CD14-positive monocyte (primary cell): ENCODE data around the gene ATE1. TPM values are rescaled to one million over a fixed set of nuclear protein-coding genes. Genes with fewer than 3 reads are reported as not detected.

ENCODE experiments used
- DNase-seq, 3 donors: peaks; one replicate each; pipeline ENCODE4 v3.0.0-alpha.2; 2011 to 2022
- H2AFZ ChIP-seq: 2 replicates; pipeline ENCODE4 v1.6.0; 2012; ENCODE audit warnings: mild to moderate bottlenecking, low read depth, low read length, inconsistent platforms; ENCODE audit not compliant: insufficient read depth, poor library complexity, severe bottlenecking
- H3K27ac ChIP-seq, 2 donors: 1 replicate in 1 of 2; 2 replicates in 1 of 2; pipeline ENCODE4 v1.5.1; 2012 to 2013; ENCODE audit warnings: low read length in 2 of 2, control low read depth in 1 of 2, inconsistent platforms in 1 of 2, low read depth in 1 of 2, mild to moderate bottlenecking in 1 of 2
- H3K27me3 ChIP-seq, 2 donors: one replicate each; pipeline versions ENCODE4 v1.6.0 to v1.6.1; 2011 to 2013; ENCODE audit warnings: low read length in 2 of 2; ENCODE audit not compliant: control insufficient read depth in 2 of 2, insufficient read depth in 2 of 2
- H3K36me3 ChIP-seq, 2 donors: replicated peaks in 1 of 2; 1 replicate in 1 of 2; 2 replicates in 1 of 2; pipeline versions ENCODE4 v1.5.1 to v1.6.1; 2012 to 2013; ENCODE audit warnings: low read length in 2 of 2, control low read depth in 1 of 2, inconsistent platforms in 1 of 2, mild to moderate bottlenecking in 1 of 2; ENCODE audit not compliant: insufficient read depth in 2 of 2, control insufficient read depth in 1 of 2
- H3K4me1 ChIP-seq, 2 donors: 1 replicate in 1 of 2; 2 replicates in 1 of 2; pipeline versions ENCODE4 v1.5.1 to v1.6.1; 2012 to 2013; ENCODE audit warnings: low read length in 2 of 2, control low read depth in 1 of 2, inconsistent platforms in 1 of 2, mild to moderate bottlenecking in 1 of 2, moderate library complexity in 1 of 2; ENCODE audit not compliant: insufficient read depth in 2 of 2, control insufficient read depth in 1 of 2
- H3K4me2 ChIP-seq: replicated peaks from 2 replicates; pipeline ENCODE3; 2012; ENCODE audit warnings: low read length, moderate library complexity, mild to moderate bottlenecking; ENCODE audit not compliant: poor library complexity, severe bottlenecking; ENCODE audit errors: extremely low read depth
- H3K4me3 ChIP-seq, 3 experiments: fragments of 200-600 bp in 1 of 3; sonication (generic) in 1 of 3; replicated peaks in 1 of 3; 1 replicate in 2 of 3; 2 replicates in 1 of 3; pipeline ENCODE4 v1.5.1; 2011 to 2013; ENCODE audit warnings: low read length in 3 of 3, mild to moderate bottlenecking in 3 of 3, control low read depth in 2 of 3, low read depth in 2 of 3, inconsistent platforms in 1 of 3, moderate library complexity in 1 of 3
- H3K79me2 ChIP-seq: 2 replicates; pipeline ENCODE4 v1.6.0; 2012; ENCODE audit warnings: mild to moderate bottlenecking, control low read depth, inconsistent platforms, low read length, moderate library complexity; ENCODE audit not compliant: insufficient read depth
- H3K9ac ChIP-seq: 2 replicates; pipeline ENCODE4 v1.6.0; 2017; ENCODE audit warnings: low read length, mild to moderate bottlenecking; ENCODE audit not compliant: insufficient read depth, poor library complexity, severe bottlenecking
- H3K9me3 ChIP-seq, 2 donors: replicated peaks in 1 of 2; 1 replicate in 1 of 2; 2 replicates in 1 of 2; pipeline versions ENCODE4 v1.5.1 to v1.6.1; 2012 to 2013; ENCODE audit warnings: low read length in 2 of 2, control low read depth in 1 of 2; ENCODE audit not compliant: control insufficient read depth in 1 of 2, insufficient read depth in 1 of 2
- H4K20me1 ChIP-seq: 2 replicates; pipeline ENCODE4 v1.6.0; 2012; ENCODE audit warnings: mild to moderate bottlenecking, low read length, control low read depth, moderate library complexity; ENCODE audit not compliant: insufficient read depth
- H3K27ac Mint-ChIP-seq, 7 donors: one replicate each; pipeline ENCODE4 v1.8.0; 2020; ENCODE audit warnings: mild to moderate bottlenecking in 7 of 7, mixed read lengths in 7 of 7, moderate library complexity in 6 of 7, inconsistent platforms in 2 of 7
- H3K27me3 Mint-ChIP-seq, 3 donors: one replicate each; pipeline ENCODE4 v1.8.0; 2021 to 2022; ENCODE audit warnings: low read depth in 3 of 3, mild to moderate bottlenecking in 3 of 3, mixed read lengths in 3 of 3, moderate library complexity in 3 of 3, inconsistent platforms in 1 of 3
- H3K36me3 Mint-ChIP-seq, 2 donors: one replicate each; pipeline ENCODE4 v1.8.0; 2020; ENCODE audit warnings: mixed read lengths in 2 of 2, inconsistent platforms in 1 of 2, mild to moderate bottlenecking in 1 of 2
- H3K4me1 Mint-ChIP-seq: one replicate; pipeline ENCODE4 v1.8.0; 2020; ENCODE audit warnings: mild to moderate bottlenecking, mixed read lengths
- H3K4me3 Mint-ChIP-seq, 2 donors: one replicate each; pipeline ENCODE4 v1.8.0; 2020; ENCODE audit warnings: mild to moderate bottlenecking in 2 of 2, mixed read lengths in 2 of 2, moderate library complexity in 1 of 2
- H3K9me3 Mint-ChIP-seq, 7 donors: one replicate each; pipeline ENCODE4 v1.8.0; 2020 to 2022; ENCODE audit warnings: mixed read lengths in 7 of 7, mild to moderate bottlenecking in 6 of 7, moderate library complexity in 6 of 7, inconsistent platforms in 2 of 7
- CTCF ChIP-seq: fragments of 200-600 bp; IDR thresholded peaks from one replicate; pipeline ENCODE4 v1.8.0; 2022; ENCODE audit warnings: antibody characterized with exemption, mild to moderate bottlenecking
- WGBS: methylation state at CpG from one replicate; pipeline ENCODE4 v1.1.5; 2013; ENCODE audit warnings: missing lambda C conversion rate; ENCODE audit not compliant: insufficient coverage; 5-methylcytosine and 5-hydroxymethylcytosine counted together
- intact Hi-C, 2 donors: fragments of 100-400 bp; cut with micrococcal nuclease; formaldehyde crosslinking; loops; one replicate each; pipeline versions ENCODE4 v1.15.0 to v1.15.1; 2023
- polyA plus RNA-seq, 3 donors: library from polyadenylated mRNA; depleted of rRNA in 1 of 3; unstranded in 2 of 3; stranded (reverse) in 1 of 3; fragments of 300-500 nt in 2 of 3; fragments of >200 nt in 1 of 3; fragmentation: Illumina TruSeq in 2 of 3; gene quantifications; 1 replicate in 2 of 3; 2 replicates in 1 of 3; pipeline ENCODE4 v1.2.3, GENCODE V29; 2012 to 2021

Gene ATE1
- polyA plus RNA-seq, 3 donors = 9.2 to 19.5 (median 15.8) TPM

GRCh38 chr10:121886997-121887622, 40.7 kb downstream of the ATE1 start:
- Mint-ChIP-seq H3K4me3 (no peak overlapping the region), H3K4me1 (no peaks in the 10 kb centered on the region), H3K27me3 (peaks cover 0 to 1% (median 0%) of the 10 kb centered on the region in 3 donors), H3K9me3 (no peaks in the 10 kb centered on the region), H3K36me3 (peaks cover 24 to 38% of the 10 kb centered on the region in 2 donors), H3K27ac (no peak overlapping the region)
- no peak overlapping the region for H3K9ac ChIP-seq
- no peaks in the 10 kb centered on the region for H3K9me3 ChIP-seq
- no peak overlapping the region for H3K4me3 ChIP-seq
- H3K36me3 ChIP-seq = peaks cover 0 to 9% of the 10 kb centered on the region in 2 donors
- H3K4me1 ChIP-seq = no peaks in the 10 kb centered on the region
- H3K4me2 ChIP-seq = no peak overlapping the region
- H3K79me2 ChIP-seq = no peaks in the 10 kb centered on the region
- peak; percentile 3 to 10 (median 6) for DNase-seq
- no peak overlapping the region for H2AFZ ChIP-seq
- H3K27ac ChIP-seq = no peak overlapping the region
- TF ChIP-seq CTCF = peak; percentile 66
- no peaks in the 10 kb centered on the region for H4K20me1 ChIP-seq
- intact Hi-C loops = no loop called here
- 71% methylated on average over 5 of the region's 7 CpGs for WGBS
- H3K27me3 ChIP-seq = no peaks in the 10 kb centered on the region

GRCh38 chr10:121886181-121886580, 41.6 kb downstream of the ATE1 start:
- WGBS = no CpG with 5 or more reads among the region's 5 CpGs
- no peak for TF ChIP-seq CTCF
- peaks cover 2% of the 10 kb centered on the region for H3K4me1 Mint-ChIP-seq
- Histone ChIP-seq H3K4me3 (no peak overlapping the region), H3K9me3 (no peaks in the 10 kb centered on the region), H4K20me1 (no peaks in the 10 kb centered on the region), H3K27me3 (no peaks in the 10 kb centered on the region), H3K9ac (no peak overlapping the region), H3K36me3 (no peaks in the 10 kb centered on the region), H2AFZ (no peak overlapping the region), H3K79me2 (no peaks in the 10 kb centered on the region), H3K4me1 (no peaks in the 10 kb centered on the region), H3K27ac (no peak overlapping the region), H3K4me2 (no peak overlapping the region)
- DNase-seq = no peak
- no peaks in the 10 kb centered on the region for H3K9me3 Mint-ChIP-seq
- no peak overlapping the region for H3K4me3 Mint-ChIP-seq
- peaks cover 0 to 1% (median 0%) of the 10 kb centered on the region in 3 donors for H3K27me3 Mint-ChIP-seq
- intact Hi-C loops = no loop called here
- H3K36me3 Mint-ChIP-seq = peaks cover 26 to 34% of the 10 kb centered on the region in 2 donors
- no peak overlapping the region for H3K27ac Mint-ChIP-seq
